ENCODE results near the gene RALGPS1.

GRCh38 chr9:127004946-127005769, 90.6 kb downstream of the RALGPS1 start:
- TF ChIP-seq CTCF (IDR thresholded peaks at IDR 0.05) (no peak), POLR2A (IDR thresholded peaks at IDR 0.05) (no peak)

Data from sigmoid colon (tissue), 3 donors.